WERI-Rb-1 (cell line): ENCODE results near the gene ZNF516.

Source experiments
- DNase-seq: peaks from one replicate; pipeline ENCODE4 v3.0.0-alpha.2; 2020
- H3K27ac ChIP-seq: fragments of 250-450 bp; sonication (Bioruptor Pico); 2 replicates; pipeline ENCODE4 v1.5.1; 2020; ENCODE audit warnings: mild to moderate bottlenecking, moderate library complexity
- H3K27me3 ChIP-seq: fragments of 250-450 bp; sonication (Bioruptor Pico); 2 replicates; pipeline ENCODE4 v1.5.1; 2021; ENCODE audit warnings: mild to moderate bottlenecking, low read depth, moderate library complexity; ENCODE audit not compliant: insufficient read depth, severe bottlenecking
- H3K36me3 ChIP-seq: fragments of 250-450 bp; sonication (Bioruptor Pico); 2 replicates; pipeline ENCODE4 v1.5.1; 2020; ENCODE audit warnings: mild to moderate bottlenecking, moderate library complexity
- H3K4me3 ChIP-seq: 2 replicates; pipeline ENCODE4 v1.5.1; 2011; ENCODE audit warnings: low read depth, mild to moderate bottlenecking, control low read depth, low read length
- H3K9me3 ChIP-seq: fragments of 250-450 bp; sonication (Bioruptor Pico); 2 replicates; pipeline ENCODE4 v1.5.1; 2021; ENCODE audit warnings: mild to moderate bottlenecking, moderate library complexity; ENCODE audit not compliant: severe bottlenecking
- CTCF ChIP-seq: IDR thresholded peaks from 2 replicates; pipeline ENCODE4 v1.5.1; 2011; ENCODE audit warnings: low read depth, mild to moderate bottlenecking, control low read depth, inconsistent platforms, low read length

Gene ZNF516

GRCh38 chr18:76364282-76365259 is 130.5 kb downstream of the ZNF516 start:
- TF ChIP-seq CTCF = no peak
- no peak overlapping the region for H3K27ac ChIP-seq
- peaks cover 53% of the 10 kb centered on the region for H3K36me3 ChIP-seq
- no peaks in the 10 kb centered on the region for H3K9me3 ChIP-seq
- H3K4me3 ChIP-seq = no peak overlapping the region
- no peaks in the 10 kb centered on the region for H3K27me3 ChIP-seq
- no peak for DNase-seq

GRCh38 chr18:76363436-76364120 is 131.5 kb downstream of the ZNF516 start:
- TF ChIP-seq CTCF = no peak
- Histone ChIP-seq H3K27me3 (no peaks in the 10 kb centered on the region), H3K27ac (no peak overlapping the region), H3K9me3 (no peaks in the 10 kb centered on the region), H3K4me3 (no peak overlapping the region), H3K36me3 (peaks cover 53% of the 10 kb centered on the region)
- DNase-seq = no peak

GRCh38 chr18:76362676-76363075 is 132.4 kb downstream of the ZNF516 start:
- H3K27ac ChIP-seq = no peak overlapping the region
- peaks cover 56% of the 10 kb centered on the region for H3K36me3 ChIP-seq
- H3K27me3 ChIP-seq = no peaks in the 10 kb centered on the region
- H3K4me3 ChIP-seq = no peak overlapping the region
- DNase-seq = no peak
- H3K9me3 ChIP-seq = no peaks in the 10 kb centered on the region
- no peak for TF ChIP-seq CTCF

- Histone ChIP-seq H3K27ac (no peak overlapping the region), H3K9me3 (no peaks in the 10 kb centered on the region), H3K4me3 (no peak overlapping the region), H3K36me3 (peaks cover 62% of the 10 kb centered on the region), H3K27me3 (no peaks in the 10 kb centered on the region)
- DNase-seq = no peak
- no peak for TF ChIP-seq CTCF
Observed at GRCh38 chr18:76361219-76361618, 133.8 kb downstream of the ZNF516 start.

- peaks cover 66% of the 10 kb centered on the region for H3K36me3 ChIP-seq
- H3K27me3 ChIP-seq = no peaks in the 10 kb centered on the region
- no peak overlapping the region for H3K27ac ChIP-seq
- no peak overlapping the region for H3K4me3 ChIP-seq
- DNase-seq = no peak
- TF ChIP-seq CTCF = no peak
- no peaks in the 10 kb centered on the region for H3K9me3 ChIP-seq
Observed at GRCh38 chr18:76359909-76360308, 135.1 kb downstream of the ZNF516 start.
